Gastrocnemius medialis (tissue), 4 donors: ENCODE measurements around the gene XAGE3.
"Not testable (repeated sequence)": the region's sequence is repeated elsewhere in the genome, so short reads cannot be mapped to it uniquely, and the experiment has no call there.

Source experiments
- POLR2A ChIP-seq, 2 donors: fragments of 450-650 bp; IDR thresholded peaks; one replicate each; pipeline ENCODE4 v1.6.1; 2017; ENCODE audit warnings: antibody characterized with exemption in 2 of 2, mild to moderate bottlenecking in 2 of 2, moderate library complexity in 2 of 2
- TF ChIP-seq, protein P1 (sequence below), 5 experiments: fragments of 450-650 bp in 3 of 5; fragments of 200-600 bp in 2 of 5; sonication (generic) in 2 of 5; IDR thresholded peaks in 4 of 5; conservative IDR thresholded peaks in 1 of 5; 1 replicate in 4 of 5; 2 replicates in 1 of 5; pipeline ENCODE4 v1.5.1; 2016 to 2019; ENCODE audit warnings: antibody characterized with exemption in 5 of 5, mild to moderate bottlenecking in 3 of 5, moderate library complexity in 3 of 5

DNA sequence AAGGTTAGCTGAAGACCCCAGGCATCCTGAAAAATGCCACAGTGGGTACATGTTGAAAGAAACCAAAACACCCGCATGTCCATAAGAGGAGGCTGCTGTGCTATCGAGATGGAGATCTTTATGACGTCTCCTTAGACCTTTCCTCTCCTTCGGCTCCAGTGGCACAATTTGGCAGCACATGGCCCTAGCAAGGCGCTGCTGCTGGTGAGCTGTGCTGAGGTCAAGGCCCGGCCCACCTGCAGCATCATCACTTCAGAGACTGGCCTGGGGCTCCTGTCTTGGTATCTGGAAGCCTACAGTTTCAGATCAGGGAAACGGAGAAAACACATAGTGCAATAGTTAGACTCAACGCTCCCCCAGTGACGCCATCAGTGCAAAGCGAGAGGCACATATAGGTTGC lies 7.6 kb upstream of the XAGE3 start:
- TF ChIP-seq, protein P1, sequence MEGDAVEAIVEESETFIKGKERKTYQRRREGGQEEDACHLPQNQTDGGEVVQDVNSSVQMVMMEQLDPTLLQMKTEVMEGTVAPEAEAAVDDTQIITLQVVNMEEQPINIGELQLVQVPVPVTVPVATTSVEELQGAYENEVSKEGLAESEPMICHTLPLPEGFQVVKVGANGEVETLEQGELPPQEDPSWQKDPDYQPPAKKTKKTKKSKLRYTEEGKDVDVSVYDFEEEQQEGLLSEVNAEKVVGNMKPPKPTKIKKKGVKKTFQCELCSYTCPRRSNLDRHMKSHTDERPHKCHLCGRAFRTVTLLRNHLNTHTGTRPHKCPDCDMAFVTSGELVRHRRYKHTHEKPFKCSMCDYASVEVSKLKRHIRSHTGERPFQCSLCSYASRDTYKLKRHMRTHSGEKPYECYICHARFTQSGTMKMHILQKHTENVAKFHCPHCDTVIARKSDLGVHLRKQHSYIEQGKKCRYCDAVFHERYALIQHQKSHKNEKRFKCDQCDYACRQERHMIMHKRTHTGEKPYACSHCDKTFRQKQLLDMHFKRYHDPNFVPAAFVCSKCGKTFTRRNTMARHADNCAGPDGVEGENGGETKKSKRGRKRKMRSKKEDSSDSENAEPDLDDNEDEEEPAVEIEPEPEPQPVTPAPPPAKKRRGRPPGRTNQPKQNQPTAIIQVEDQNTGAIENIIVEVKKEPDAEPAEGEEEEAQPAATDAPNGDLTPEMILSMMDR (IDR thresholded peaks at IDR 0.05 in 4 of 5, conservative IDR thresholded peaks at IDR 0.05 in 1 of 5) = not testable (repeated sequence)
- TF ChIP-seq POLR2A (IDR thresholded peaks at IDR 0.05) = not testable (repeated sequence)
